SK-N-MC (cell line): ENCODE measurements around the gene LEMD1.

ENCODE experiments used
- EZH2 ChIP-seq: fragments of 200-600 bp; sonication (generic); IDR thresholded peaks from one replicate; pipeline ENCODE4 v1.6.1; 2017; ENCODE audit warnings: antibody characterized with exemption
- FOXP2 ChIP-seq: optimal IDR thresholded peaks from 2 replicates; pipeline ENCODE3; 2011; ENCODE audit warnings: mild to moderate bottlenecking, moderate library complexity; ENCODE audit not compliant: insufficient read depth; ENCODE audit errors: extremely low read length, control extremely low read depth
- POLR2AphosphoS5 ChIP-seq: IDR thresholded peaks from 2 replicates; pipeline ENCODE4 v1.6.1; 2012; ENCODE audit warnings: mild to moderate bottlenecking, low read depth, low read length, borderline replicate concordance

DNA sequence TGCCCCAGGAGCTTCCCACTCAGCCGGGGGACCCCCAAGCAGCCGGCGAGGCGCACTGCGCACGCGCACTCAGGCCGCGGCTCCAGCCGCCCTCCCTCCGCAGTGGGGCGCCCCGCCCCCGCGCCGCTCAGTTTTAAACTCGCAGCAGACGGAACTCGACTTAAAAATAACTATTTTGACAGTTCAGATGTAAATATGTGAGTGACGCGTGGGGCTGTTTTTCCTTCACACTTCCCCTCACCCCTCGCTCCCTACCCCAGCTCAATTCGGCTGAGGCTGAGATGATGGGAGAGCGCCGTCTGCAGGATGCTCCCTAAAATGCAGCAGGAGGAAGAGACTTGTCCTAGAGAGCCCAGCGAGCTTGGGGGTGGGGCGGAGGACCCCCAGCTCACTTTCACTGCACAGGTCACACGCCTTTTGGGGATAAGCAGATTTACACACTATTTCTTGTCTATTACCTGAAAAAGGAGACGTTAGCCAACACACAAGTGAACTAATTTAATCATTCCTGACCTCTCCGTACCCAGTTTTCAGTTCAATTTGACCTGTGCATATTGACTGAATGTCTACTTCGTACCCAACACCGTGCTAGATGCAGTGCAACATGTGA, 8.9 kb upstream of the LEMD1 start:
- TF ChIP-seq POLR2AphosphoS5: no peak
- TF ChIP-seq EZH2: no peak
- no peak for TF ChIP-seq FOXP2
